SK-N-SH treated with all-trans-retinoic acid at 6 μM for 48 hours (cell line): ENCODE measurements around the gene PFKP.

Experiments
- POU6F1 ChIP-seq: fragments of 250-450 bp; sonication (Bioruptor Pico); IDR thresholded peaks from 2 replicates; pipeline ENCODE4 v1.8.0; 2021; ENCODE audit warnings: low read depth, mild to moderate bottlenecking, moderate library complexity, borderline replicate concordance
- PPARA ChIP-seq: fragments of 250-450 bp; sonication (Bioruptor Pico); IDR thresholded peaks from 2 replicates; pipeline ENCODE4 v1.5.0; 2020; ENCODE audit warnings: mild to moderate bottlenecking, borderline replicate concordance
- ZFP30 ChIP-seq: fragments of 450-650 bp; formaldehyde crosslinking; IDR thresholded peaks from 2 replicates; pipeline ENCODE4 v1.5.0; 2022; ENCODE audit warnings: mild to moderate bottlenecking, moderate library complexity
- ZNF70 ChIP-seq: fragments of 450-650 bp; formaldehyde crosslinking; IDR thresholded peaks from 2 replicates; pipeline ENCODE4 v1.5.0; 2020; ENCODE audit warnings: mild to moderate bottlenecking, moderate library complexity
- TF ChIP-seq, protein P1 (sequence below): fragments of 250-450 bp; sonication (Bioruptor Pico); IDR thresholded peaks from 2 replicates; pipeline ENCODE4 v1.8.0; 2020; ENCODE audit warnings: mild to moderate bottlenecking, moderate library complexity, borderline replicate concordance

DNA sequence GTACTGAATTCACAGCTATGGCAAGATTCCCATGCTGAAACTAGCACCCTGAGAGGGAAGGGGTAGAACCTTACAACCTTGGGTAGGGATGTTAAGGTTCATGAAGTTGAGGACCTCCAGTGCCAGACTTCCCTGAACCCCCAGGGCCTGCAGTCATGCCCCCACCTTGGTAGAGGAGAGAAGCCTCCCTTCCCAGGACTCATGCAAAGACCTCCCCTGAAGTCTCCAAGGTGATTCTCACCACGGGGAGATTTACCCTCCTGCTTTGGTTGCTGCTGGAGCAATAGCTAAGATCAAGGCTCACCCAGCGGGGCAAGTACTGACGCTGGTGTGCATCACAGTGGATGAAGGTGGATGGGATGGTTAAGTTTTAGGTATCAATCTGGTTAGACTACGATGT, 49.1 kb upstream of the PFKP start:
- no peak for TF ChIP-seq ZFP30 (CRISPR knock-in tag)
- TF ChIP-seq, protein P1, sequence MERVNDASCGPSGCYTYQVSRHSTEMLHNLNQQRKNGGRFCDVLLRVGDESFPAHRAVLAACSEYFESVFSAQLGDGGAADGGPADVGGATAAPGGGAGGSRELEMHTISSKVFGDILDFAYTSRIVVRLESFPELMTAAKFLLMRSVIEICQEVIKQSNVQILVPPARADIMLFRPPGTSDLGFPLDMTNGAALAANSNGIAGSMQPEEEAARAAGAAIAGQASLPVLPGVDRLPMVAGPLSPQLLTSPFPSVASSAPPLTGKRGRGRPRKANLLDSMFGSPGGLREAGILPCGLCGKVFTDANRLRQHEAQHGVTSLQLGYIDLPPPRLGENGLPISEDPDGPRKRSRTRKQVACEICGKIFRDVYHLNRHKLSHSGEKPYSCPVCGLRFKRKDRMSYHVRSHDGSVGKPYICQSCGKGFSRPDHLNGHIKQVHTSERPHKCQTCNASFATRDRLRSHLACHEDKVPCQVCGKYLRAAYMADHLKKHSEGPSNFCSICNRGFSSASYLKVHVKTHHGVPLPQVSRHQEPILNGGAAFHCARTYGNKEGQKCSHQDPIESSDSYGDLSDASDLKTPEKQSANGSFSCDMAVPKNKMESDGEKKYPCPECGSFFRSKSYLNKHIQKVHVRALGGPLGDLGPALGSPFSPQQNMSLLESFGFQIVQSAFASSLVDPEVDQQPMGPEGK, result no peak
- TF ChIP-seq PPARA (CRISPR knock-in tag), result no peak
- TF ChIP-seq ZNF70 (CRISPR knock-in tag), result no peak
- no peak for TF ChIP-seq POU6F1
